Activated naive CD8-positive, alpha-beta T cell treated with anti-CD3 and anti-CD28 coated beads for 36 hours (primary cell): Measurements from ENCODE around the gene TLR2. TPM values are rescaled to one million over a fixed set of nuclear protein-coding genes. Genes with fewer than 3 reads are reported as not detected.
A peak's percentile ranks its signal among the peaks of the same experiment; 100 is the strongest.

Source experiments
- DNase-seq: peaks from one replicate; pipeline ENCODE4 v3.0.0; 2021
- H3K27ac Mint-ChIP-seq: one replicate; pipeline ENCODE4 v1.8.0; 2022; ENCODE audit warnings: mild to moderate bottlenecking, moderate library complexity, mixed read lengths
- H3K27me3 Mint-ChIP-seq: one replicate; pipeline ENCODE4 v1.8.0; 2022; ENCODE audit warnings: mild to moderate bottlenecking, mixed read lengths
- H3K36me3 Mint-ChIP-seq: one replicate; pipeline ENCODE4 v1.8.0; 2021; ENCODE audit warnings: mild to moderate bottlenecking, mixed read lengths
- H3K4me1 Mint-ChIP-seq: one replicate; pipeline ENCODE4 v1.8.0; 2021; ENCODE audit warnings: mixed read lengths
- H3K4me3 Mint-ChIP-seq: one replicate; pipeline ENCODE4 v1.8.0; 2022; ENCODE audit warnings: mild to moderate bottlenecking, moderate library complexity, mixed read lengths
- H3K9me3 Mint-ChIP-seq: one replicate; pipeline ENCODE4 v1.8.0; 2022; ENCODE audit warnings: mixed read lengths
- total RNA-seq, 2 experiments: library from RNA; stranded (reverse); gene quantifications; one replicate each; pipeline ENCODE4 v1.2.3, GENCODE V29; 2021

TLR2 gene
- total RNA-seq, 2 experiments from 2014 or later = 1.1 to 1.2 TPM

DNA sequence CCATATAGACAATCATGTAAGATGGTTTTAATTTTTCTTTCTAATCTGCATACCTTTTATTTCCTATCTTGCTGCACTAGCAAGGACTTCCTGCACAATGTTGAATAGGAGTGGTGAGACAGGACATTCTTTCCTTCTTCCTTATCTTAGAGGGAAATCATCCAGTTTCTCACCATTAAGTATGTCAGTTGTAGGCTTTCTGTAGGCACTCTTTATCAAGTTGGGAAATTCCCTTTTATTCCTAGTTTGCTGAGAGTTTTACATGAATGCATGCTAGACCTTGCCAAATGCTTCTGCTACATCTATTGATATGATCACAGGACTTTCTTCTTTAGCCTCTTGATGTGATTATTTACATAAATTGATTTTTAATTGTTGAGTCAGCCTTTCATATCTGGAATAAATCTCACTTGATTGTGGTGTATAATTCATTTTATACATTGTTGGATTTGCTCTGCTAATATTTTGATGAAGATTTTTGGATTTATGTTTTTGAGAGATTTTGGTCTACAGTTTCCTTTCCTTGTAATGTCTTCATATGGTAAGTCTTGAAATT, 51.9 kb downstream of the TLR2 start:
- no peak for DNase-seq
- Mint-ChIP-seq H3K9me3 (peaks cover 7% of the 10 kb centered on the region), H3K4me3 (no peak overlapping the region), H3K4me1 (peaks cover 4% of the 10 kb centered on the region), H3K36me3 (peaks cover 2% of the 10 kb centered on the region), H3K27me3 (no peaks in the 10 kb centered on the region), H3K27ac (no peak overlapping the region)

DNA sequence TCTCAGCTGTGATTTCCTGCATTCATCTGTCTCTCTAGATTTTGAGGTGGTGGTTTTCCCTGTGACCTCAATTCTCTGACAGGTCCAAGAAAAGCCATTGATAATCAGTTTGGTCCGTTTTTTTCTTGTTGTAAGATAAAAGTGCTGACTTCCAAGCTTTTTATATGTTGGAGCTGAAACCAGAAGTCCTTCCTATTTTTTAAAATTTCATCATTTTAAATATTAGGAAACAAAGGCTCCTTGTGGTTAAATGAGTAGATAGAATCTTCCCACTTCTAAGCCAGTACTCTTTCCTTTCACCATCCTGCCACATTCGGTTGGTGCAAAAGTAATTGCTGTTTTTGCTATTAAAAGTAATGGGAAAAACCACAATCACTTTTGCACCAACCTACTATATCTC, 57.5 kb downstream of the TLR2 start:
- Mint-ChIP-seq H3K36me3 (peaks cover 6% of the 10 kb centered on the region), H3K4me1 (no peaks in the 10 kb centered on the region), H3K9me3 (peaks cover 11% of the 10 kb centered on the region), H3K27me3 (no peaks in the 10 kb centered on the region), H3K27ac (no peak overlapping the region), H3K4me3 (no peak overlapping the region)
- no peak for DNase-seq

DNA sequence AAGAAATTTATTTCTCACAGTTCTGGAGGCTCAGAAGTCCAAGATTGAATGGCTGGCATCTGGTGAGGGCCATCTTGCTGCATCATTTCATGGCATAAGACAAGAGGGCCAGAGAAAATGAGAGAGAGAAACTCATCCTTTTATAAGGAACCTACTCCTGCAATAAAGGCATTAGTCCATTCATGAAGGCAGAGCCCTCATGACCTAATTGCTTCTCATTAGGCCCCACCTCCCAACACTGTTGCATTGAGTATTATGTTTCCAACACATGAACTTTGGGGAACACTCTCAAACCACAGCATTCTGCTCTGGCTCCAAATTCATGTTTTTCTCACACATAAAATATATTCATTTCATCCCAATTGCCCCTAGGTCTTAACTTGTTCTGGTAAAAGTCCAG, 61.6 kb downstream of the TLR2 start:
- Mint-ChIP-seq H3K27ac (no peak overlapping the region), H3K4me1 (peaks cover 2% of the 10 kb centered on the region), H3K27me3 (peaks cover 5% of the 10 kb centered on the region), H3K4me3 (no peak overlapping the region), H3K36me3 (peaks cover 4% of the 10 kb centered on the region), H3K9me3 (peaks cover 6% of the 10 kb centered on the region)
- DNase-seq = no peak

DNA sequence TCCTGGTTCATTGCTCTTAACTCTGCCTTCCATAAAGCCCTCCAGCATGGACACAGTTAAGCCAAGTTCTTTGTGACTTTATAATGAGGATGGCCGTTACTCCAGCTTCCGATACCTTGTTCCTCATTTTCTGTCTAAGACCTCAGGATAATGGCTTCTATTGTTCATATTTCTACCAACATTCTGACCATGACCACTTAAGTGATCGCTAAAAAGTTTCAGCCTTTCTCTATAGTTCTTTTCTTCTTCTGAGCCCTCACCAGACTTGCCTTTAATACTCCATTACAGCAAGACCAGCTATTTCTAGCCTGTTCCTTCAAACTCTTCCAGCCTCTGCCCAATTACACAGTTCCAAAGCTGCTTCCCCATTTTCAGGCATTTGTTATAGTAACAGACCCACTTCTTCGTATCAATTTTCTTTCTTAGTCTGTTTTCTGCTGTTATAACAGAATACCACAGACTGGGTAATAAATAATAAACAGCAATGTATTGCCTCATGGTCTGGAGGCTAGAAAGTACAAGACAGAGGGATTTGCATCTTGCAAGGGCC, 63.4 kb downstream of the TLR2 start:
- DNase-seq = no peak
- Mint-ChIP-seq H3K4me1 (peaks cover 2% of the 10 kb centered on the region), H3K27me3 (peaks cover 5% of the 10 kb centered on the region), H3K4me3 (no peak overlapping the region), H3K36me3 (no peaks in the 10 kb centered on the region), H3K27ac (no peak overlapping the region), H3K9me3 (no peaks in the 10 kb centered on the region)

DNA sequence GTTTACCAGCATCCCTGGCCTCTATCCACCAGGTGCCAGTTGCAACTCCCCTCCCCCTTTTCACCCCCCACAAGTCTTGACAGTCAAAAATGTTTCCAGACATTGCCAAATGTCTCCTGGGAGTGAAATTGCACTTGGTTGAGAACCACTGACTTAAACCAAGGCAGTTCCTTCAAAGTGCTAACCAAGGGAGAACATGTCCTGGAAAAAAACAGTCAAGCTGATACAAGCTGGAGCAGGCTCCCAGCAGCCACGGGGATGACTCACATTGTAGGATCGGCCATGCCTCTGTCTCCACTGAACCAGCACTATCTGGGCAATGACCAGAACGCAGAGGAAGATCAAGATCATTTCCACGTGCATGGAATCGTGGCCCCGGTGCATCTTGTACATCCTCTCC, 64.3 kb downstream of the TLR2 start:
- DNase-seq = no peak
- H3K27ac Mint-ChIP-seq = no peak overlapping the region
- H3K4me3 Mint-ChIP-seq = no peak overlapping the region
- peaks cover 2% of the 10 kb centered on the region for H3K4me1 Mint-ChIP-seq
- H3K36me3 Mint-ChIP-seq = no peaks in the 10 kb centered on the region
- H3K27me3 Mint-ChIP-seq = peaks cover 5% of the 10 kb centered on the region
- no peaks in the 10 kb centered on the region for H3K9me3 Mint-ChIP-seq

DNA sequence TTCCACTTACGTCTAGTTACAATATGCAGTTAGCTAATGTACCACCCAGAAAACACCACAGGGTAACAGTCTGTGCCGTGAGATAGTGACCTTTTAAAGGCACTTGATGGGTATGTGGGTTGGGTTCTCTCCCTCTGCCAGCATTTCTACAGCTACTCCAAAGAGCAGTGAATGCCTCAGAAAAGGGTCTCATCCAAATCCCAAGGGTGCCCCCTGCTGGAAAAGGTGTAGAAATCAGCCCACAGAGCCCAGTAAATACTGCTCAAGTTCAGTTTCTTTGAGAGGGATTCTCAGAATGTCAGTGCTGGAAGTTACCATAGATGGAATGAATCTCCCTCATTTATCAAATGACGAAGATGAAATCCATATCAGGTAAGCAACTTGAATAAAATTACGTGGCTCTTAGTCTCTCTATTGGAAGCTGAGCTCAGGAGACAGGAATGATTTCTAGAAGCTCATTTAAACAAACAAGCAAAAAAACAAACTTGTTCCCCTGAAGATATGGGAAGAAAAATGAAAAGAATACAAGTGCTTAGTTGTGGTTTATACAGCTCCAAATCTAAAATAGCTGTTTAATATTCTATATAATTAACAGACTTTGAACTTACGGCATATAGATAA, 66.2 kb downstream of the TLR2 start:
- H3K4me1 Mint-ChIP-seq = peaks cover 3% of the 10 kb centered on the region
- no peaks in the 10 kb centered on the region for H3K36me3 Mint-ChIP-seq
- H3K4me3 Mint-ChIP-seq = no peak overlapping the region
- H3K27ac Mint-ChIP-seq = no peak overlapping the region
- peak; percentile 61 for DNase-seq
- peaks cover 5% of the 10 kb centered on the region for H3K27me3 Mint-ChIP-seq
- H3K9me3 Mint-ChIP-seq = peaks cover 3% of the 10 kb centered on the region

DNA sequence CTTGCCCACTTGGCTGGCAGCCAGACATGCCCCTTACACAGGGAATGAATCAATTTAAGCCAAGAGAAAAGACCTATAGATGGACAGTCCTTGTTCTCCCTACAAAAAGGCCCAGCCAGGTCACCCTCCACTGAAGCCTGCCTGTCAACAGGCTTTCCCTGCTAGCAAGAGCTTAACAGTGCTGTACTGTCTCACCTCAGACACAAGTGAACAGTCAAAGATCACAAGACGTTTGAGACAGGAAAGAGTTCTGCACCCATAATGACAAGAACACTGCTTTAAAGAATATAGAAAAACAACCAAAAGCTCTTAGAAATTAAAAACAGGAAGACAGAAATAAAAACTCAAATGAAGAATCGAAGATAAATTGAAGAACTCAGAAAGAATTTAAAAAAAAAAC, 71.1 kb downstream of the TLR2 start:
- Mint-ChIP-seq H3K4me1 (peaks cover 6% of the 10 kb centered on the region), H3K9me3 (peaks cover 3% of the 10 kb centered on the region), H3K27me3 (peaks cover 18% of the 10 kb centered on the region)

More for the DNA sequence above, 71.1 kb downstream of the TLR2 start:
- H3K27ac Mint-ChIP-seq = no peak overlapping the region
- DNase-seq = no peak
- no peak overlapping the region for H3K4me3 Mint-ChIP-seq
- no peaks in the 10 kb centered on the region for H3K36me3 Mint-ChIP-seq

Other genes starting within 250 kb of the TLR2 start
- 10 to 100 TPM; 45.4 to 48.1 TPM for gene TMEM131L, start 217.9 kb upstream of the TLR2 start, total RNA-seq
- gene RNF175, start 75.7 kb downstream of the TLR2 start, total RNA-seq = not detected
- gene SFRP2, start 104.8 kb downstream of the TLR2 start, total RNA-seq = under 1 TPM in 1 of 2 experiments, not detected in 1; 0.14 TPM